ENCODE results near the gene NDNF.

NDNF gene

DNA sequence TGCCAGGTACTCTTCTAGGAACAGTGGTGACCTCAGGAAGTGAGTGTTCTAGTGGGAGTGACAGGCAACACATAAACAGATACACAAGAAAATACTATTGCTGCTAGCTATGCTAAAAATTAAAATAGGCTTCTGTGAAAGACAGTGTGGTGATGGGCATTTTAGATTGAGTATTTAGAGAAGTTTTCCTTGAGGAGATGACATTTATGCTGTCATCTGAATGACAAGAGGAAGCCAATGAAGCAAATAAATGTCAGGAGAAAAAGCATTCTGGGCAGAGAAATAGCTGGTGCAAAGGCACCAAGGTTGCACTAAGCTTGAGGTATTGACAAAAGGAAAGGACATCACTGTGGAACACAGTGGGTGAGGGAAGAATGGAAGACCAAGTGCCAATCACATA lies 18.0 kb downstream of the NDNF start:
- no peak for DNase-seq (ENCODE audit: low read depth)
- H3K4me3 ChIP-seq (ENCODE audit: low read depth, low read length): no peak overlapping the region
- in situ Hi-C loops (cut with HindIII; ENCODE audit: low sequenced_read_pairs): no loop called here
- TF ChIP-seq, protein P1, sequence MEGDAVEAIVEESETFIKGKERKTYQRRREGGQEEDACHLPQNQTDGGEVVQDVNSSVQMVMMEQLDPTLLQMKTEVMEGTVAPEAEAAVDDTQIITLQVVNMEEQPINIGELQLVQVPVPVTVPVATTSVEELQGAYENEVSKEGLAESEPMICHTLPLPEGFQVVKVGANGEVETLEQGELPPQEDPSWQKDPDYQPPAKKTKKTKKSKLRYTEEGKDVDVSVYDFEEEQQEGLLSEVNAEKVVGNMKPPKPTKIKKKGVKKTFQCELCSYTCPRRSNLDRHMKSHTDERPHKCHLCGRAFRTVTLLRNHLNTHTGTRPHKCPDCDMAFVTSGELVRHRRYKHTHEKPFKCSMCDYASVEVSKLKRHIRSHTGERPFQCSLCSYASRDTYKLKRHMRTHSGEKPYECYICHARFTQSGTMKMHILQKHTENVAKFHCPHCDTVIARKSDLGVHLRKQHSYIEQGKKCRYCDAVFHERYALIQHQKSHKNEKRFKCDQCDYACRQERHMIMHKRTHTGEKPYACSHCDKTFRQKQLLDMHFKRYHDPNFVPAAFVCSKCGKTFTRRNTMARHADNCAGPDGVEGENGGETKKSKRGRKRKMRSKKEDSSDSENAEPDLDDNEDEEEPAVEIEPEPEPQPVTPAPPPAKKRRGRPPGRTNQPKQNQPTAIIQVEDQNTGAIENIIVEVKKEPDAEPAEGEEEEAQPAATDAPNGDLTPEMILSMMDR (IDR thresholded peaks at IDR 0.05; ENCODE audit: low read depth, low read length, missing control alignments): no peak

DNA sequence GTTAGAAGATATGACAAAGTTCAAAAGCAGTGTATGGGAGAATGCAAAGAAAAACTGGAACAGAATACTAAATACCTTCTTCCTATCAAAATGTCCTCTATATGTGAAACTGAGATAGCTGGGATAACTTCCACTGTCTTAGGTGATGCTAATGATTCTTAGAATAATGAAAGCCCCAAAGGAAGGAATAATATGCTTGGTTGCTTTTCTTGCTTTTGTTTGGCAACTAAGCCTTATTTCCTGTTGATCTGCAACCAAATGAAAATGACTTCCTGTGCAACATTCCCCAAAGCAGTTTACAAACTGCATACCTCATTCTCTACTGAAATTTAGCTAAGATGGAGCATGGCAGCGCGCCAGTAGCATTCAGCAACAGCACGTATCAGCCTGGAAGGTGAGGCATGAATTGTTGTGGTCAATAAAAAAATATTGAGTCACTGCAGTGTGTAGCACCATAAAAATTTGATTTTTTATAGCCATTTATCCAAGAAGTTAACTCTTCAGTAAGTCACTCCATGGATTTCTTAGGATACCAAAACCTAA lies 18.7 kb downstream of the NDNF start:
- in situ Hi-C loops (cut with HindIII; ENCODE audit: low sequenced_read_pairs): no loop called here
- peak; percentile 39 for DNase-seq (ENCODE audit: low read depth)

DNA sequence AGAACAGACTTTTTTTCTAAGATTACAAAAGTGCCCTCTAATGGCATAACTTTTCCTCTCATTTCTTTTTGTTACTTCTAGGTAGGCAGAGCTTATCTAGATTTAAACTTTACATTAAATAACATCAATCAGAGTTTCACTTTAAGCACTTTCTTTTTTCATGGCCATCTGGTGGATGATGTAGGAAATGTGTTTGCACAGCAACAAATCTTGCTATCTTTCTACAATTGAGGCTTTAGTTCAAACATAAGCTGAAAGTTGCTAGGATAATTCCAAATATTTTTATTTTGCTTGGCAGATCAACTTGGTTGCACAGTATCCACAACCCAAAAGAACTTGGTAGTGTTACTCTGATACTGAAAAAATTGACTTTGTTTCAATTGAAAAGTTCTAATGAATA lies 22.0 kb downstream of the NDNF start:
- DNase-seq (ENCODE audit: low read depth): no peak
- in situ Hi-C loops (cut with HindIII; ENCODE audit: low sequenced_read_pairs): no loop called here
- H3K4me3 ChIP-seq (ENCODE audit: low read depth, low read length): no peak overlapping the region
- TF ChIP-seq, protein P1 (IDR thresholded peaks at IDR 0.05; ENCODE audit: low read depth, low read length, missing control alignments): peak; percentile 32

More for the DNA sequence above, 18.7 kb downstream of the NDNF start:
- TF ChIP-seq, protein P1 (IDR thresholded peaks at IDR 0.05; ENCODE audit: low read depth, low read length, missing control alignments): no peak
- H3K4me3 ChIP-seq (ENCODE audit: low read depth, low read length): no peak overlapping the region

DNA sequence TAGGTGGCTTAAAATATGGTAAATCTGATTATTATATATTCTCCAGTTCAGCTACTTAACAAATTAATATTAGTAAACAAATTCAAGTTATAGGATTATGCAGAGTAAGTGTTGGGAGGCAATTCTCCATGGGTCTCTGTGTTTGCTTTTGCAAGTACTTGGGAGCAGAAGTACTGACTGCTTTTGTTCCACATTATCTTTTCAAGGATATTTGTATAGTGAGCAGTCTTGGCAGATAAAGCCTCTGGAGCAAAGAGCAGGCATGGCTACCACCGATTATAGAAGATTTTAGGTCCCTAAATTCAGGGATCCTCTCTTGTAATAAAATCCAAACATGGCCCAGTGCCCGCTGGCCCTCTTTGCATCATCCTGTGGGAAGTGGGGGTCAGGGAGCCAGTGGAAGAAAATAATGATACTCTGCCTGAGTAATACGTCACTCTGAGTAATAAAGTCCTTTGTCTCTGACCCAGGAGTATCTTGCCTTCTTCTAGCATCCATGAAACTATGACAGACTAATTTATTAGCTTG lies 23.2 kb downstream of the NDNF start:
- TF ChIP-seq, protein P1 (IDR thresholded peaks at IDR 0.05; ENCODE audit: low read depth, low read length, missing control alignments): no peak

DNA sequence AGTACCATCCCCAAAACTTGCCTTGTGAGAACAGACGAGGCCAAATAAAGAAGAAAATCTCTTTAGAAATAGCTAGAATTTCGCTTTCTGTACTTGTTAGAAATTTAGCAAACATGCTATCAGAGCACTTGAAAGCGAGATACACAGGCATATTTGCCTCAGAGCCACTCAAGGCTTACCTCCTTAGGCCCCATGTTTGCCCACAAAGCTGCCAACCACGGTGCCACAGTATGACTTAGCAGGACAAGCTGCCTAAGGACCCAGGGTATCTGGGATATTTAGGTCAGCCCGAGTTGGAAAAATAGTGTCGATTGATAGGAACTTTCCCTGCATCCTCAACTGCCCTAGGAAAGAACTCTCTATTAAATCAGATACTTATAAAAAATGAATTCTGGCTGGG lies 24.2 kb downstream of the NDNF start:
- no peak for DNase-seq (ENCODE audit: low read depth)
- TF ChIP-seq, protein P1 (IDR thresholded peaks at IDR 0.05; ENCODE audit: low read depth, low read length, missing control alignments): no peak
- in situ Hi-C loops (cut with HindIII; ENCODE audit: low sequenced_read_pairs): no loop called here
- no peak overlapping the region for H3K4me3 ChIP-seq (ENCODE audit: low read depth, low read length)

More for the DNA sequence above, 23.2 kb downstream of the NDNF start:
- no peak for DNase-seq (ENCODE audit: low read depth)
- no peak overlapping the region for H3K4me3 ChIP-seq (ENCODE audit: low read depth, low read length)
- in situ Hi-C loops (cut with HindIII; ENCODE audit: low sequenced_read_pairs): no loop called here

DNA sequence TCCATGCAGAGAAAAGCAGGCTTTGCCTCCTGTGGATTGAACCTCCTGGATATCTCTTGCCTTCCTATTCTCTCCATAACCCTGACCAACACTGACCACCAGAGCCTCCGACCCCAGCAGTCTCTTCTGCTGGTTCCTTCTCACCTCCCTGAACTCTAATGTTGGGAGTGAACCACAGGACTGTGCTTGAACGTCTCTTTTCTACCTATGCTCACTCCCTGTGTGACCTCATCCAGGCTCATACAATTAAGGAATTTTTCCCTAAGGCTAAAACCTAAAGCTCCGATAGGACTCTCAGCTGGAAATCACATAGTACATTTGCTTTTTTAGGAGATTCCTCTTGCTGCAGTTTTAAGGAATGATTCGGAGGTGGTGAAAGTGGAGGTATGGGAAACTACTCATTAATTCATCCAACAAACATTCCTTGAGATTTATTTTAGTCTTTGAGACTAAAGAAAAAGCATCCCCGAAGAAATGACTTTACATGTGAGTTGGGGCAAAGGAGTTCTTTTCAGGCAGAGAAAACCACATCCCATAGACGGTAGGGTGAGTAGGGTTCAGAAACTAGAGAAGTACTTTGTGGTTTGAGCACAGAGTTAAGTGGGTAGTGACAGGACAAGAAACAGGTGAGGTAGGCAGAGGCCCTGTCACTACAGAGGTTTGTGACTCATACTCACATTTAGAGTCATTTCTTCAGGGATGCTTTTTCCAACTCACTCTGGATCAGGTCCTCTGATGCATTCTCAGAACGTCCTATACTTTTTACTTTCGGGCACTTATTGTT lies 30.8 kb downstream of the NDNF start:
- TF ChIP-seq, protein P1 (IDR thresholded peaks at IDR 0.05; ENCODE audit: low read depth, low read length, missing control alignments): no peak
- DNase-seq (ENCODE audit: low read depth): no peak
- in situ Hi-C loops (cut with HindIII; ENCODE audit: low sequenced_read_pairs): no loop called here
- no peak overlapping the region for H3K4me3 ChIP-seq (ENCODE audit: low read depth, low read length)

Measured in astrocyte of the cerebellum (primary cell).